AML-193 (cell line): ENCODE data around the gene DLGAP1.

Source experiments
- DNase-seq, 2 experiments: peaks; one replicate each; lab custom pipeline; 2025; lab: John Stamatoyannopoulos, UW

DLGAP1 gene

GRCh38 chr18:3864669-3865298, 590.3 kb downstream of the DLGAP1 start:
- no peak for DNase-seq

- no peak for DNase-seq
Observed at GRCh38 chr18:3863593-3863992, 591.5 kb downstream of the DLGAP1 start.

GRCh38 chr18:3863006-3863405, 592.1 kb downstream of the DLGAP1 start:
- DNase-seq = no peak

- no peak for DNase-seq
Observed at GRCh38 chr18:3861495-3861894, 593.6 kb downstream of the DLGAP1 start.

GRCh38 chr18:3857544-3857943, 597.6 kb downstream of the DLGAP1 start:
- no peak for DNase-seq

- DNase-seq = no peak
Observed at GRCh38 chr18:3855966-3856365, 599.1 kb downstream of the DLGAP1 start.

GRCh38 chr18:3852321-3852720, 602.8 kb downstream of the DLGAP1 start:
- no peak for DNase-seq

- no peak for DNase-seq
Observed at GRCh38 chr18:3851159-3851558, 603.9 kb downstream of the DLGAP1 start.

- DNase-seq = no peak
Observed at GRCh38 chr18:3848316-3848715, 606.8 kb downstream of the DLGAP1 start.

GRCh38 chr18:3845161-3845560, 609.9 kb downstream of the DLGAP1 start:
- DNase-seq = no peak

GRCh38 chr18:3842844-3843243, 612.3 kb downstream of the DLGAP1 start:
- no peak for DNase-seq

- no peak for DNase-seq
Observed at GRCh38 chr18:3840766-3841165, 614.3 kb downstream of the DLGAP1 start.

GRCh38 chr18:3839581-3839981, 615.5 kb downstream of the DLGAP1 start:
- no peak for DNase-seq

GRCh38 chr18:3836483-3837335, 618.4 kb downstream of the DLGAP1 start:
- DNase-seq = no peak

- DNase-seq = no peak
Observed at GRCh38 chr18:3832025-3832638, 623.0 kb downstream of the DLGAP1 start.

- no peak for DNase-seq
Observed at GRCh38 chr18:3830604-3831003, 624.5 kb downstream of the DLGAP1 start.

- no peak for DNase-seq
Observed at GRCh38 chr18:3827236-3827845, 627.8 kb downstream of the DLGAP1 start.

- DNase-seq = no peak
Observed at GRCh38 chr18:3826021-3826420, 629.1 kb downstream of the DLGAP1 start.

- DNase-seq = no peak
Observed at GRCh38 chr18:3824101-3824500, 631.0 kb downstream of the DLGAP1 start.

- DNase-seq = no peak
Observed at GRCh38 chr18:3823073-3823472, 632.0 kb downstream of the DLGAP1 start.

- DNase-seq = no peak
Observed at GRCh38 chr18:3821524-3821923, 633.6 kb downstream of the DLGAP1 start.

GRCh38 chr18:3819961-3820360, 635.1 kb downstream of the DLGAP1 start:
- no peak for DNase-seq
